ENCODE data around the gene LHX6. TPM values are rescaled to one million over a fixed set of nuclear protein-coding genes. Genes with fewer than 3 reads are reported as not detected.

The LHX6 gene
- polyA plus RNA-seq, 1 donor from 2014 or later: 0.14 TPM

DNA sequence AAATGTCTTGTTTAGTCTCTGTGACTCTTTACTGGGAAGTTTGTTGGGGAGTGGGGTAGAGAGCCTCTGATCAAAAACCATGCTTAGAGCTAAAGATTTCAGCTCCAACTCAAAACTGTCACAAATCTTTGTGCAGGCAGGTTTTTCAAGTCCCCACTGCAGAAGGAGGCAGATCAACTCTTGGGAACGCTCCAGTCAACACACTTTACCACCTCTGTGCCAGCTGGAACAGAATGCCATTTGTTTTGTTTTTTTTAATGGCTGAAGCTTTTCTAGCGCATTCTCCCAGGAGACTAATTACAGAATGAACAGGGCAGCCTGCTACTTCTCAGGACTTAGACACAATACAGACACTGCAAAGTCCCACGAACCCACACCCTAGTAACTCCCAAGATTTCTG lies 17.9 kb upstream of the LHX6 start:
- H2AFZ ChIP-seq (ENCODE audit: low read depth, low read length): no peak overlapping the region
- H3K9me2 ChIP-seq (ENCODE audit: insufficient read depth, low read length): no peaks in the 10 kb centered on the region
- no peaks in the 10 kb centered on the region for H4K20me1 ChIP-seq (ENCODE audit: insufficient read depth)
- no peak overlapping the region for H3K4me2 ChIP-seq (ENCODE audit: low read length)
- no peaks in the 10 kb centered on the region for H3F3A ChIP-seq (ENCODE audit: insufficient read depth, low read length, poor library complexity, severe bottlenecking)
- H3K36me3 ChIP-seq (ENCODE audit: insufficient read depth, low read length): peaks cover 3% of the 10 kb centered on the region
- TF ChIP-seq SMC3 (conservative IDR thresholded peaks at IDR 0.05; ENCODE audit: poor library complexity) (no peak), EP300 (conservative IDR thresholded peaks at IDR 0.05; ENCODE audit: poor library complexity, severe bottlenecking) (no peak), MXI1 (conservative IDR thresholded peaks at IDR 0.05; ENCODE audit: poor library complexity, severe bottlenecking) (no peak), TAF1 (IDR thresholded peaks at IDR 0.05; ENCODE audit: low read depth) (no peak), RAD21 (conservative IDR thresholded peaks at IDR 0.05) (no peak), EZH2 (IDR thresholded peaks at IDR 0.05; ENCODE audit: borderline replicate concordance, insufficient read depth, low read length, poor library complexity, severe bottlenecking) (no peak), POLR2AphosphoS5 (IDR thresholded peaks at IDR 0.05) (no peak)
- TF ChIP-seq, protein P1, sequence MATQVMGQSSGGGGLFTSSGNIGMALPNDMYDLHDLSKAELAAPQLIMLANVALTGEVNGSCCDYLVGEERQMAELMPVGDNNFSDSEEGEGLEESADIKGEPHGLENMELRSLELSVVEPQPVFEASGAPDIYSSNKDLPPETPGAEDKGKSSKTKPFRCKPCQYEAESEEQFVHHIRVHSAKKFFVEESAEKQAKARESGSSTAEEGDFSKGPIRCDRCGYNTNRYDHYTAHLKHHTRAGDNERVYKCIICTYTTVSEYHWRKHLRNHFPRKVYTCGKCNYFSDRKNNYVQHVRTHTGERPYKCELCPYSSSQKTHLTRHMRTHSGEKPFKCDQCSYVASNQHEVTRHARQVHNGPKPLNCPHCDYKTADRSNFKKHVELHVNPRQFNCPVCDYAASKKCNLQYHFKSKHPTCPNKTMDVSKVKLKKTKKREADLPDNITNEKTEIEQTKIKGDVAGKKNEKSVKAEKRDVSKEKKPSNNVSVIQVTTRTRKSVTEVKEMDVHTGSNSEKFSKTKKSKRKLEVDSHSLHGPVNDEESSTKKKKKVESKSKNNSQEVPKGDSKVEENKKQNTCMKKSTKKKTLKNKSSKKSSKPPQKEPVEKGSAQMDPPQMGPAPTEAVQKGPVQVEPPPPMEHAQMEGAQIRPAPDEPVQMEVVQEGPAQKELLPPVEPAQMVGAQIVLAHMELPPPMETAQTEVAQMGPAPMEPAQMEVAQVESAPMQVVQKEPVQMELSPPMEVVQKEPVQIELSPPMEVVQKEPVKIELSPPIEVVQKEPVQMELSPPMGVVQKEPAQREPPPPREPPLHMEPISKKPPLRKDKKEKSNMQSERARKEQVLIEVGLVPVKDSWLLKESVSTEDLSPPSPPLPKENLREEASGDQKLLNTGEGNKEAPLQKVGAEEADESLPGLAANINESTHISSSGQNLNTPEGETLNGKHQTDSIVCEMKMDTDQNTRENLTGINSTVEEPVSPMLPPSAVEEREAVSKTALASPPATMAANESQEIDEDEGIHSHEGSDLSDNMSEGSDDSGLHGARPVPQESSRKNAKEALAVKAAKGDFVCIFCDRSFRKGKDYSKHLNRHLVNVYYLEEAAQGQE (IDR thresholded peaks at IDR 0.05; ENCODE audit: borderline replicate concordance): no peak
- TF ChIP-seq, protein P2, sequence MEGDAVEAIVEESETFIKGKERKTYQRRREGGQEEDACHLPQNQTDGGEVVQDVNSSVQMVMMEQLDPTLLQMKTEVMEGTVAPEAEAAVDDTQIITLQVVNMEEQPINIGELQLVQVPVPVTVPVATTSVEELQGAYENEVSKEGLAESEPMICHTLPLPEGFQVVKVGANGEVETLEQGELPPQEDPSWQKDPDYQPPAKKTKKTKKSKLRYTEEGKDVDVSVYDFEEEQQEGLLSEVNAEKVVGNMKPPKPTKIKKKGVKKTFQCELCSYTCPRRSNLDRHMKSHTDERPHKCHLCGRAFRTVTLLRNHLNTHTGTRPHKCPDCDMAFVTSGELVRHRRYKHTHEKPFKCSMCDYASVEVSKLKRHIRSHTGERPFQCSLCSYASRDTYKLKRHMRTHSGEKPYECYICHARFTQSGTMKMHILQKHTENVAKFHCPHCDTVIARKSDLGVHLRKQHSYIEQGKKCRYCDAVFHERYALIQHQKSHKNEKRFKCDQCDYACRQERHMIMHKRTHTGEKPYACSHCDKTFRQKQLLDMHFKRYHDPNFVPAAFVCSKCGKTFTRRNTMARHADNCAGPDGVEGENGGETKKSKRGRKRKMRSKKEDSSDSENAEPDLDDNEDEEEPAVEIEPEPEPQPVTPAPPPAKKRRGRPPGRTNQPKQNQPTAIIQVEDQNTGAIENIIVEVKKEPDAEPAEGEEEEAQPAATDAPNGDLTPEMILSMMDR (IDR thresholded peaks at IDR 0.05; ENCODE audit: poor library complexity, severe bottlenecking): no peak
- no peaks in the 10 kb centered on the region for H3K79me2 ChIP-seq (replicated peaks; ENCODE audit: insufficient read depth, low read length)
- H3K27ac ChIP-seq (ENCODE audit: low read length): no peak overlapping the region
- H3K9me3 ChIP-seq (ENCODE audit: low read length): no peaks in the 10 kb centered on the region
- H3K4me3 ChIP-seq (ENCODE audit: low read length): no peak overlapping the region
- H3K27me3 ChIP-seq (ENCODE audit: insufficient read depth, low read depth, low read length): no peaks in the 10 kb centered on the region
- no peak overlapping the region for H3K9ac ChIP-seq (ENCODE audit: low read length)

DNA sequence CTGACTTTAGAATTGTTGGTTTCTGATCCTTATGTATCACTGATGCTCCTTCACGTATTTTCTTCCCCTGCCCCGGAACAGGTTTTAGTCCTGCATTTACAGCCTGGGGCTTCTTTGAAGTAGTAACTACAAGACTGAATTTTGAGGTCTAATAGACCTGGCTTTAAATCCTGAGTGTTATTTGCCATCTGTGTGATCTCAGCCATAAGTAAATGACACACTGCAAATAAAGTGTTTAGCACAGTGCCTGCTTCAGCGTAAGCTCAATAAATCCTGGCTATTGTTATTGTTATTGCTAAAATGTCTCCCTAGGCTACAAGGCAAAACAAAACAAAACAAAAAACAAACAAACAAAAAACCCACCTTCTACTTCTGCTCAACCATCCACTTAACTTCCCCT lies 15.6 kb upstream of the LHX6 start:
- Histone ChIP-seq H3K4me2 (ENCODE audit: low read length) (no peak overlapping the region), H3K36me3 (ENCODE audit: insufficient read depth, low read length) (peaks cover 3% of the 10 kb centered on the region), H3K27ac (ENCODE audit: low read length) (no peak overlapping the region), H3K9me2 (ENCODE audit: insufficient read depth, low read length) (no peaks in the 10 kb centered on the region), H2AFZ (ENCODE audit: low read depth, low read length) (no peak overlapping the region), H3K4me3 (ENCODE audit: low read length) (no peak overlapping the region), H3K9me3 (ENCODE audit: low read length) (no peaks in the 10 kb centered on the region), H3F3A (ENCODE audit: insufficient read depth, low read length, poor library complexity, severe bottlenecking) (no peaks in the 10 kb centered on the region), H3K9ac (ENCODE audit: low read length) (no peak overlapping the region), H3K27me3 (ENCODE audit: insufficient read depth, low read depth, low read length) (no peaks in the 10 kb centered on the region), H3K79me2 (replicated peaks; ENCODE audit: insufficient read depth, low read length) (no peaks in the 10 kb centered on the region), H4K20me1 (ENCODE audit: insufficient read depth) (no peaks in the 10 kb centered on the region)
- TF ChIP-seq SMC3 (conservative IDR thresholded peaks at IDR 0.05; ENCODE audit: poor library complexity) (no peak), TAF1 (IDR thresholded peaks at IDR 0.05; ENCODE audit: low read depth) (no peak), MXI1 (conservative IDR thresholded peaks at IDR 0.05; ENCODE audit: poor library complexity, severe bottlenecking) (no peak), EP300 (conservative IDR thresholded peaks at IDR 0.05; ENCODE audit: poor library complexity, severe bottlenecking) (no peak), POLR2AphosphoS5 (IDR thresholded peaks at IDR 0.05) (no peak), EZH2 (IDR thresholded peaks at IDR 0.05; ENCODE audit: borderline replicate concordance, insufficient read depth, low read length, poor library complexity, severe bottlenecking) (no peak), RAD21 (conservative IDR thresholded peaks at IDR 0.05) (no peak)
- TF ChIP-seq, protein P2 (IDR thresholded peaks at IDR 0.05; ENCODE audit: poor library complexity, severe bottlenecking): no peak
- TF ChIP-seq, protein P1 (IDR thresholded peaks at IDR 0.05; ENCODE audit: borderline replicate concordance): no peak
